H9 (cell line): ENCODE results near the gene FYN. TPM values are rescaled to one million over a fixed set of nuclear protein-coding genes. Genes with fewer than 3 reads are reported as not detected.

Experiments
- DNase-seq: peaks from one replicate; pipeline ENCODE4 v3.0.0-alpha.2; 2017
- H2AFZ ChIP-seq: one replicate; pipeline ENCODE4 v1.6.1; 2013; ENCODE audit warnings: mild to moderate bottlenecking, low read length, control low read depth, moderate library complexity
- H2AK5ac ChIP-seq: 2 replicates; pipeline ENCODE4 v1.6.1; 2013; ENCODE audit warnings: low read length, control low read depth, mixed read lengths; ENCODE audit not compliant: insufficient read length
- H2BK120ac ChIP-seq: one replicate; pipeline ENCODE4 v1.6.1; 2013; ENCODE audit warnings: low read depth, mild to moderate bottlenecking, low read length, control low read depth, inconsistent platforms; ENCODE audit not compliant: poor library complexity, severe bottlenecking
- H2BK12ac ChIP-seq: 2 replicates; pipeline ENCODE4 v1.6.1; 2013; ENCODE audit warnings: low read length, control low read depth, mixed read lengths, low read depth; ENCODE audit not compliant: insufficient read length
- H2BK15ac ChIP-seq: 2 replicates; pipeline ENCODE4 v1.6.1; 2013; ENCODE audit warnings: low read depth, low read length, control low read depth
- H2BK20ac ChIP-seq: one replicate; pipeline ENCODE4 v1.6.1; 2013; ENCODE audit warnings: low read depth, mild to moderate bottlenecking, low read length, control low read depth, inconsistent platforms; ENCODE audit not compliant: poor library complexity, severe bottlenecking
- H2BK5ac ChIP-seq: 2 replicates; pipeline ENCODE4 v1.6.1; 2013; ENCODE audit warnings: low read length, control low read depth, mixed read lengths; ENCODE audit not compliant: insufficient read length
- H3K14ac ChIP-seq: 2 replicates; pipeline ENCODE4 v1.6.1; 2013; ENCODE audit warnings: low read length, control low read depth; ENCODE audit not compliant: insufficient read depth
- H3K18ac ChIP-seq: 2 replicates; pipeline ENCODE4 v1.6.1; 2013; ENCODE audit warnings: low read depth, mild to moderate bottlenecking, mixed read lengths, low read length, control low read depth; ENCODE audit not compliant: insufficient read length
- H3K23ac ChIP-seq: 2 replicates; pipeline ENCODE4 v1.6.1; 2013; ENCODE audit warnings: low read length, control low read depth, mixed read lengths, low read depth; ENCODE audit not compliant: insufficient read length
- H3K23me2 ChIP-seq: 2 replicates; pipeline ENCODE4 v1.6.1; 2013; ENCODE audit warnings: low read depth, mild to moderate bottlenecking, mixed read lengths, low read length, control low read depth; ENCODE audit not compliant: insufficient read length, poor library complexity, severe bottlenecking
- H3K27ac ChIP-seq: 2 replicates; pipeline ENCODE4 v1.5.1; 2013; ENCODE audit warnings: low read length, control low read depth, mixed read lengths, low read depth; ENCODE audit not compliant: insufficient read length
- H3K27me3 ChIP-seq: 2 replicates; pipeline ENCODE4 v1.6.1; 2013; ENCODE audit warnings: low read length, control low read depth, inconsistent platforms; ENCODE audit not compliant: insufficient read depth
- H3K4ac ChIP-seq: 2 replicates; pipeline ENCODE4 v1.6.1; 2013; ENCODE audit warnings: low read depth, mild to moderate bottlenecking, control low read depth, inconsistent platforms, low read length, moderate library complexity
- H3K4me1 ChIP-seq: 2 replicates; pipeline ENCODE4 v1.6.1; 2013; ENCODE audit warnings: low read length, control low read depth, inconsistent platforms; ENCODE audit not compliant: insufficient read depth
- H3K4me2 ChIP-seq: 2 replicates; pipeline ENCODE4 v1.6.1; 2013; ENCODE audit warnings: low read length, control low read depth, mixed read lengths; ENCODE audit not compliant: insufficient read length, insufficient read depth
- H3K56ac ChIP-seq: 2 replicates; pipeline ENCODE4 v1.6.1; 2013; ENCODE audit warnings: low read depth, mild to moderate bottlenecking, mixed read lengths, low read length, control low read depth; ENCODE audit not compliant: insufficient read length
- H3K79me1 ChIP-seq: 2 replicates; pipeline ENCODE4 v1.6.1; 2013; ENCODE audit warnings: low read depth, mild to moderate bottlenecking, moderate library complexity, low read length, control low read depth, inconsistent platforms; ENCODE audit not compliant: insufficient read depth, poor library complexity, severe bottlenecking
- H3K79me2 ChIP-seq: 2 replicates; pipeline ENCODE4 v1.6.1; 2013; ENCODE audit warnings: low read length, control low read depth, inconsistent platforms; ENCODE audit not compliant: insufficient read depth
- H3K9ac ChIP-seq: 2 replicates; pipeline ENCODE4 v1.6.1; 2013; ENCODE audit warnings: low read length, control low read depth, mixed read lengths; ENCODE audit not compliant: insufficient read length; ENCODE audit errors: extremely low read depth
- H3K9me3 ChIP-seq: one replicate; pipeline ENCODE4 v1.6.1; 2013; ENCODE audit warnings: low read depth, low read length, inconsistent platforms; ENCODE audit not compliant: control insufficient read depth
- H3T11ph ChIP-seq: one replicate; pipeline ENCODE4 v1.6.1; 2013; ENCODE audit warnings: mild to moderate bottlenecking, low read length, control low read depth, inconsistent platforms
- H4K20me1 ChIP-seq: one replicate; pipeline ENCODE4 v1.6.1; 2013; ENCODE audit not compliant: control insufficient read depth, insufficient read length, insufficient read depth
- H4K5ac ChIP-seq: 2 replicates; pipeline ENCODE4 v1.6.1; 2013; ENCODE audit warnings: low read depth, mild to moderate bottlenecking, mixed read lengths, low read length, control low read depth; ENCODE audit not compliant: insufficient read length
- H4K8ac ChIP-seq: replicated peaks from 2 replicates; pipeline ENCODE4 v1.6.1; 2013; ENCODE audit warnings: low read length, control low read depth, mixed read lengths, low read depth; ENCODE audit not compliant: insufficient read length
- H4K91ac ChIP-seq: 2 replicates; pipeline ENCODE4 v1.6.1; 2013; ENCODE audit warnings: low read depth, mild to moderate bottlenecking, moderate library complexity, mixed read lengths, low read length, control low read depth; ENCODE audit not compliant: insufficient read length
- H3K27ac Mint-ChIP-seq, 3 experiments: 2 replicates in 2 of 3; 3 replicates in 1 of 3; pipeline ENCODE4 v1.8.0; 2020 to 2021; ENCODE audit warnings: mixed read lengths in 3 of 3, mild to moderate bottlenecking in 1 of 3, moderate library complexity in 1 of 3
- H3K27me3 Mint-ChIP-seq: 2 replicates; pipeline ENCODE4 v1.8.0; 2021; ENCODE audit warnings: low read depth, mild to moderate bottlenecking, moderate library complexity, mixed read lengths
- H3K36me3 Mint-ChIP-seq, 3 experiments: 2 replicates in 2 of 3; 3 replicates in 1 of 3; pipeline ENCODE4 v1.8.0; 2020 to 2021; ENCODE audit warnings: low read depth in 3 of 3, mixed read lengths in 3 of 3; ENCODE audit not compliant: insufficient read depth in 1 of 3
- H3K4me1 Mint-ChIP-seq, 2 experiments: 2 replicates each; pipeline ENCODE4 v1.8.0; 2020; ENCODE audit warnings: mixed read lengths in 2 of 2
- H3K4me3 Mint-ChIP-seq, 2 experiments: 2 replicates in 1 of 2; 3 replicates in 1 of 2; pipeline ENCODE4 v1.8.0; 2020 to 2021; ENCODE audit warnings: mild to moderate bottlenecking in 2 of 2, mixed read lengths in 2 of 2, moderate library complexity in 1 of 2
- H3K9me3 Mint-ChIP-seq, 2 experiments: 2 replicates in 1 of 2; 3 replicates in 1 of 2; pipeline ENCODE4 v1.8.0; 2020; ENCODE audit warnings: mild to moderate bottlenecking in 2 of 2, mixed read lengths in 2 of 2, moderate library complexity in 1 of 2
- WGBS: extraction: QIAGEN DNeasy Blood & Tissue Kit; methylation state at CpG from one replicate; pipeline ENCODE4 v1.1.7; 2013; ENCODE audit warnings: missing lambda C conversion rate, low lambda C conversion rate, mixed read lengths; ENCODE audit not compliant: insufficient read length; ENCODE audit errors: extremely low coverage; 5-methylcytosine and 5-hydroxymethylcytosine counted together
- total RNA-seq: library from RNA; stranded (reverse); gene quantifications from 2 replicates; pipeline ENCODE4 v1.2.1, GENCODE V29; 2021
- TF ChIP-seq, protein P1 (sequence below): fragments of 200-600 bp; sonication (generic); conservative IDR thresholded peaks from 3 replicates; pipeline ENCODE4 v1.8.0; 2021; ENCODE audit warnings: antibody characterized with exemption, mild to moderate bottlenecking

Gene FYN
- total RNA-seq, 1 experiment from 2014 or later: 64.8 TPM

DNA sequence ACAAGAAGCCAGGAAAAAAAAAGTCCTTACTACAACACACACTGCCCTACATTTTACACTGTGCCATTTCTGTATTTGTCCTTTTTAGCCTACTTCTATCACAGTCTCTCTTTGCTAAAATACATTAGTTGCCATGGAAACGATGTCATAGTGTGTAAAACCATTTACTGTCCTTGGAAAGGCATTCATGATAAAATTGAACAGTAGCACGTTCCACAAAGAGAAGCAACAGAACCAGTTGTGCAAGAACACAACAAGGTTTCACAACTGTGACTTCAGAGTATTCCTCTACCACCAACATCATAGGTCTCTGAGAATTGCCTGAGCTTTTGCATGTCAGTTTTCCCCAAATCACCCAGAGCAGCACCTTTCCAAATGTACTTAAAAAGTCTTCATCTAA, 20.5 kb downstream of the FYN start:
- Histone ChIP-seq H2BK20ac (no peak overlapping the region), H3K18ac (no peak overlapping the region), H3K79me2 (peaks cover 2% of the 10 kb centered on the region; the same call in 1 of the 2 replicates), H4K8ac (no peak overlapping the region), H4K20me1 (no peaks in the 10 kb centered on the region), H3K56ac (no peak overlapping the region), H3K27me3 (no peaks in the 10 kb centered on the region), H2BK120ac (no peak overlapping the region), H2BK15ac (no peak overlapping the region), H3K9me3 (no peaks in the 10 kb centered on the region), H4K5ac (no peak overlapping the region), H3K4ac (no peak overlapping the region), H2BK12ac (no peak overlapping the region), H3K27ac (no peak overlapping the region), H3K9ac (no peak overlapping the region), H3T11ph (no peak overlapping the region), H3K23ac (no peak overlapping the region), H2BK5ac (no peak overlapping the region), H4K91ac (no peak overlapping the region), H3K79me1 (peaks cover 3% of the 10 kb centered on the region), H3K14ac (no peak overlapping the region), H2AK5ac (no peak overlapping the region), H3K4me2 (no peak overlapping the region), H3K23me2 (no peaks in the 10 kb centered on the region), H3K4me1 (peaks cover 13% of the 10 kb centered on the region; the same call in 1 of the 2 replicates), H2AFZ (no peak overlapping the region)
- TF ChIP-seq, protein P1, sequence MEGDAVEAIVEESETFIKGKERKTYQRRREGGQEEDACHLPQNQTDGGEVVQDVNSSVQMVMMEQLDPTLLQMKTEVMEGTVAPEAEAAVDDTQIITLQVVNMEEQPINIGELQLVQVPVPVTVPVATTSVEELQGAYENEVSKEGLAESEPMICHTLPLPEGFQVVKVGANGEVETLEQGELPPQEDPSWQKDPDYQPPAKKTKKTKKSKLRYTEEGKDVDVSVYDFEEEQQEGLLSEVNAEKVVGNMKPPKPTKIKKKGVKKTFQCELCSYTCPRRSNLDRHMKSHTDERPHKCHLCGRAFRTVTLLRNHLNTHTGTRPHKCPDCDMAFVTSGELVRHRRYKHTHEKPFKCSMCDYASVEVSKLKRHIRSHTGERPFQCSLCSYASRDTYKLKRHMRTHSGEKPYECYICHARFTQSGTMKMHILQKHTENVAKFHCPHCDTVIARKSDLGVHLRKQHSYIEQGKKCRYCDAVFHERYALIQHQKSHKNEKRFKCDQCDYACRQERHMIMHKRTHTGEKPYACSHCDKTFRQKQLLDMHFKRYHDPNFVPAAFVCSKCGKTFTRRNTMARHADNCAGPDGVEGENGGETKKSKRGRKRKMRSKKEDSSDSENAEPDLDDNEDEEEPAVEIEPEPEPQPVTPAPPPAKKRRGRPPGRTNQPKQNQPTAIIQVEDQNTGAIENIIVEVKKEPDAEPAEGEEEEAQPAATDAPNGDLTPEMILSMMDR: no peak
- Mint-ChIP-seq H3K4me1 (peaks cover 56 to 64% of the 10 kb centered on the region in 2 experiments), H3K27ac (no peak overlapping the region), H3K36me3 (no peaks in the 10 kb centered on the region), H3K4me3 (no peak overlapping the region), H3K27me3 (no peaks in the 10 kb centered on the region), H3K9me3 (no peaks in the 10 kb centered on the region)
- no peak for DNase-seq
- WGBS: no CpG with 5 or more reads among the region's 2 CpGs
